ENCODE data around the gene IP6K1.

Gene IP6K1

DNA sequence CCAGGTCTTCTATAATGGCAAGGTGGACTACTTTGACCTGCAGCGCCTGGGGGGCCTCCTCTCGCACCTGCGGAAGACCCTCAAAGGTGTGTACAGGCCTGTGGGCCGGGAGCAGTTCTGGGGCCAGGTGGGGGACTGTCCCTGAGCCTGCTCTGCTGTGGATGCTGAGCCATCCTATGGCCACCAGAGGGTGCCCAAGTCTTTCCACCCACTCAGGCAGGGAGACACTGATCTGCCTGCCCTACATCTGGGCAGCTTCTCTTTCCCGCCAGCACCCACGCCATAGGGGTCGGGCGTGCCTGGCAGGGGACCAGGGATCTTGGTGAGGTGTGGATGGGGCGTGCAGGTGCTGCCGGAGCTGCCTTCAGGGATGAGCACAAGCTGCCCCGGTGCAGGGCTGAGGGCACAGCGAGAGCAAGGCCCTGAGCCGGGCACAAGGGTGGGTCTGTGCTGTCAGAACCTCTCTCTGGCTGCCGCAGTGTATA lies 82.9 kb downstream of the IP6K1 start:
- Histone ChIP-seq H3K27me3 (no peaks in the 10 kb centered on the region), H3K4me1 (no peaks in the 10 kb centered on the region), H3K36me3 (peaks cover 28 to 100% (median 69%) of the 10 kb centered on the region in 3 donors), H3K27ac (no peak overlapping the region), H3K4me3 (no peak overlapping the region), H3K9me3 (no peaks in the 10 kb centered on the region)
- DNase-seq: no peak
- TF ChIP-seq, protein P1, sequence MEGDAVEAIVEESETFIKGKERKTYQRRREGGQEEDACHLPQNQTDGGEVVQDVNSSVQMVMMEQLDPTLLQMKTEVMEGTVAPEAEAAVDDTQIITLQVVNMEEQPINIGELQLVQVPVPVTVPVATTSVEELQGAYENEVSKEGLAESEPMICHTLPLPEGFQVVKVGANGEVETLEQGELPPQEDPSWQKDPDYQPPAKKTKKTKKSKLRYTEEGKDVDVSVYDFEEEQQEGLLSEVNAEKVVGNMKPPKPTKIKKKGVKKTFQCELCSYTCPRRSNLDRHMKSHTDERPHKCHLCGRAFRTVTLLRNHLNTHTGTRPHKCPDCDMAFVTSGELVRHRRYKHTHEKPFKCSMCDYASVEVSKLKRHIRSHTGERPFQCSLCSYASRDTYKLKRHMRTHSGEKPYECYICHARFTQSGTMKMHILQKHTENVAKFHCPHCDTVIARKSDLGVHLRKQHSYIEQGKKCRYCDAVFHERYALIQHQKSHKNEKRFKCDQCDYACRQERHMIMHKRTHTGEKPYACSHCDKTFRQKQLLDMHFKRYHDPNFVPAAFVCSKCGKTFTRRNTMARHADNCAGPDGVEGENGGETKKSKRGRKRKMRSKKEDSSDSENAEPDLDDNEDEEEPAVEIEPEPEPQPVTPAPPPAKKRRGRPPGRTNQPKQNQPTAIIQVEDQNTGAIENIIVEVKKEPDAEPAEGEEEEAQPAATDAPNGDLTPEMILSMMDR (IDR thresholded peaks at IDR 0.05): peak; percentile 73 to 78
- intact Hi-C loops (cut with DNase I; ENCODE audit: low total_unique reads): loop anchor here (10.0 kb wide), 1 partner anchor 111 kb away; the partner anchor contains the start of gene UBA7

DNA sequence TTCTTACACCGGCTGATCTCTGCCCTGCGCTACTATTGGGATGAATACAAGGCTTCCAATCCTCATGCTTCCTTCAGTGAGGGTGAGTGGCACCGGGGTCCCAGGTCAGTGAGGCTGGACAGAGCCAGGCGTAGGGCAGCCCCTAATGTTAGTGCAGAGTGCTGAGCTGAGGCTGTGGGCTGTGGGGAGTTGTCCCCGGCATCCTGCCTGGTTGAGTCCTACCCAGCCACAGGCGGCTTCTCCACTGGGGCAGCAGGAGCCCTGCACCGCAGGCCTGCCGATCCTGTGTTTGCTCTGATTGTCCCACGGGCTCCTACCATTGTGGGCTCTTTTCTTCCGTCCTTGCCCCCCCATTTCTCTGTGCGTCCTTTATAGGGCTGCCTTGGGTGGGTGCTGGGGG lies 83.7 kb downstream of the IP6K1 start:
- intact Hi-C loops (cut with DNase I; ENCODE audit: low total_unique reads): loop anchor here (10.0 kb wide), 1 partner anchor 112 kb away; the partner anchor contains the start of gene UBA7
- TF ChIP-seq, protein P1 (IDR thresholded peaks at IDR 0.05): no peak
- H3K27me3 ChIP-seq: no peaks in the 10 kb centered on the region
- H3K4me3 ChIP-seq: no peak overlapping the region
- no peaks in the 10 kb centered on the region for H3K4me1 ChIP-seq
- no peaks in the 10 kb centered on the region for H3K9me3 ChIP-seq
- no peak overlapping the region for H3K27ac ChIP-seq
- no peak for DNase-seq
- peaks cover 28 to 100% (median 77%) of the 10 kb centered on the region in 3 donors for H3K36me3 ChIP-seq

DNA sequence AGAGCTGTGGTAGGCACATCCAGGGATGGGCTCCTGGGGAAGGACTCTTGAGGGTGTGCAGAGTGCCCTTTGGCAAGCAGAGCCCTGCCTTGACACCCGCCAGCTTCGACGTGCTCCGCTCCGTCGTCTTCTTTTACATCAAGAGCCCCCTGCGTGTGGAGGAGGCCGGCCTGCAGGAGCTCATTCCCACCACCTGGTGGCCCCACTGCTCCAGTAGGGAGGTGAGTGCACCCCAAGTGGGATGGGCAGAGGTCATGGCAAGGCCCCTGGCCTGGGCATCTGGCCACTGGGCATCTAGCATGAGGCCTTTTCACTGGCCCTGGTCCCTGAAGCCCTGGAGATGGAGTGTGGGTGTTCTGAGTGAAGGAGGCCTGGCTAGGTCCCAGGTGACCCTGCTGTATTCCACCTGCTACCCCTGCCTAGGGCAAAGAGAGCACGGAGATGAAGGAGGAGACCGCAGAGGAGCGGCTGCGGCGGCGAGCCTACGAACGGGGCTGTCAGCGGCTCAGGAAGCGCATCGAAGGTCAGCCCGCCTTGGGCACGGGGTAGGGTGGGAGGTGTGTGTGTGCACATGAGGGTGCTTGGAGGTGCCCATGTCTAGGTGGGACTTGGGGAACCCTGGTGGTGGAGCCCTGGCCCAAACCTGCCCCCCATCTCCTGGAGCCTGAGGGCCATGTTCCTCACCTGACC lies 84.8 kb downstream of the IP6K1 start:
- H3K4me3 ChIP-seq: no peak overlapping the region
- peaks cover 28 to 96% (median 76%) of the 10 kb centered on the region in 3 donors for H3K36me3 ChIP-seq
- no peaks in the 10 kb centered on the region for H3K27me3 ChIP-seq
- H3K9me3 ChIP-seq: no peaks in the 10 kb centered on the region
- intact Hi-C loops (cut with DNase I; ENCODE audit: low total_unique reads): loop anchor here (10.0 kb wide), 1 partner anchor 113 kb away; the partner anchor contains the start of gene UBA7
- no peak for DNase-seq
- no peaks in the 10 kb centered on the region for H3K4me1 ChIP-seq
- TF ChIP-seq, protein P1 (IDR thresholded peaks at IDR 0.05): peak in 1 of 2 experiments; percentile 24
- H3K27ac ChIP-seq: no peak overlapping the region

DNA sequence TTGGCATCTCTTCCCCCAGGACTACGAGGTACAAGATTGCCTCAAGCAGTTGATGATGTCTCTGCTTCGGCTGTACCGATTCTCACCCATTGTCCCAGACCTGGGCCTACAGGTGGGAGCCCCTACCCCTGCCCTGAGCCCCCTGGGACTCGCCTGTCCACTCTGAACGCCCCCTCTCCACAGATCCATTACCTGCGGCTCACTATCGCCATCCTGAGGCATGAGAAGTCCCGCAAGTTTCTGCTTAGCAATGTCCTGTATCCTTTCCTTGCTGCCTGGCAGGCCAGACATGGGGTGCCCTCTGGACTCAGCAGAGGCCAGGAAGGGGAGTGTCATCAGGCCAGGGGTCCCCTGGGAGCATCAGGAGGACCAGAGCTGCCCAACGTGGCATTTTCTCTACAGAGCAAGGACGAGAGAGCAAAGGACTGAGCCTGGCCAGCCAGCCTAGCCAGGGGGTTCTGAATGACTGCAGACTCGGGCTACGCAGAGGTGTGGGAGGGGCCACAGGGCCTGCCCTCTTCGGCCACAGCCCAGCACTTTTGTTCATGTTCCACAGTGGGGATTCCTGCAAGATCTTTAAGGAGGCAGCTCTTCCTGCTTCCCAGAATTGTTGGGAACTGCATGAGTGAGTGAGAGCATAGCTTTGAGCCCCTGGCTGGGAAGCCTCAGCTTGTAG lies 85.8 kb downstream of the IP6K1 start:
- TF ChIP-seq, protein P1 (IDR thresholded peaks at IDR 0.05): no peak
- H3K27ac ChIP-seq: no peak overlapping the region
- H3K9me3 ChIP-seq: no peaks in the 10 kb centered on the region
- intact Hi-C loops (cut with DNase I; ENCODE audit: low total_unique reads): loop anchor here (10.0 kb wide), 1 partner anchor 114 kb away; the partner anchor contains the start of gene UBA7
- no peaks in the 10 kb centered on the region for H3K27me3 ChIP-seq
- peaks cover 28 to 87% (median 69%) of the 10 kb centered on the region in 3 donors for H3K36me3 ChIP-seq
- H3K4me1 ChIP-seq: no peaks in the 10 kb centered on the region
- no peak overlapping the region for H3K4me3 ChIP-seq
- DNase-seq: no peak

DNA sequence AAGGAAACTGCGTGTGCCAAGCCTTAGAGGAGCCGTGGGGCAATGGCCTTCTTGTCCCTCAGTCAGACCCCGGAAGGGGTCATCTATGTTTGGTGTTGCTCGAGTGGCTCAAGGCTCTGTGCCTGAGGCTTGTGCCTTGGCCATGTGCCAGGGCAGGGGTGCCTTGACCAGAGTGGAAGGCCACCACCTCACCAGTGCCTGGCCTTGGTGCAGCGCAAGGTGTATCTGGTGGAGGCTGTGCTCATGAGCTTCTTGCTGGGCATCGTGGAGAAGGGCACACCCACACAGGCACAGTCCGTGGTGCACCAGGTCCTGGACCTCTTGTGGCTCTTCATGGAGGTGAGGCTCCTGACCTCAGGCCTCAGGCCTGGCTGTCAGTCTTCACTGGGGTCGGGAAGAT lies 86.3 kb downstream of the IP6K1 start:
- Histone ChIP-seq H3K36me3 (peaks cover 23 to 81% (median 64%) of the 10 kb centered on the region in 3 donors), H3K27me3 (no peaks in the 10 kb centered on the region), H3K27ac (no peak overlapping the region), H3K9me3 (no peaks in the 10 kb centered on the region), H3K4me1 (no peaks in the 10 kb centered on the region), H3K4me3 (no peak overlapping the region)
- intact Hi-C loops (cut with DNase I; ENCODE audit: low total_unique reads): loop anchor here (10.0 kb wide), 1 partner anchor 115 kb away; the partner anchor contains the start of gene UBA7
- TF ChIP-seq, protein P1 (IDR thresholded peaks at IDR 0.05): no peak
- no peak for DNase-seq
